Activated gamma-delta T cell treated with Interleukin-2 at 50 U/mL for 16 hours (primary cell): Measurements from ENCODE around the gene RASSF10.
"Not testable (repeated sequence)": the region's sequence is repeated elsewhere in the genome, so short reads cannot be mapped to it uniquely, and the experiment has no call there.

Experiments
- DNase-seq: peaks from one replicate; pipeline ENCODE4 v3.0.0-alpha.2; 2020

The RASSF10 gene

GRCh38 chr11:13029872-13030271, 20.8 kb downstream of the RASSF10 start:
- no peak for DNase-seq

DNA sequence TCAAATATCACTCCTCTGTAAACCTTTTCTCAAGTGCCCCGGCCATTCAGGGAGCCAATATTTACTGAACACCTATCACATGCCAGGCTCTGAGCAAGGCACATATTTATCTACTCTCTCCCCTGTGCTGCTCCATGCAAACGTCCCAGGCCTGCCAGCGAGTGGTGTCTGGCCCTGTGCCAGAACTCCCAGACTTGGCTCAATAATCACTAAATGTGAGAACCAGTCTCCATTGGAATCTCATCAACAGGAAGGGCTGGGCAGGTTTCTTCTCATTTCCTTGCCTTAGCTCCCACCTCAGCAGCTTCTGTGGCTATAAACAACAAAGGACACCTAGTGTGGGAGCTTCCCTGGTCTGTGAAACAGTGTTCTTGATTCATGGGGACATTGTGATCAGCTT, 21.7 kb downstream of the RASSF10 start:
- no peak for DNase-seq

GRCh38 chr11:13031349-13031748, 22.2 kb downstream of the RASSF10 start:
- no peak for DNase-seq

DNA sequence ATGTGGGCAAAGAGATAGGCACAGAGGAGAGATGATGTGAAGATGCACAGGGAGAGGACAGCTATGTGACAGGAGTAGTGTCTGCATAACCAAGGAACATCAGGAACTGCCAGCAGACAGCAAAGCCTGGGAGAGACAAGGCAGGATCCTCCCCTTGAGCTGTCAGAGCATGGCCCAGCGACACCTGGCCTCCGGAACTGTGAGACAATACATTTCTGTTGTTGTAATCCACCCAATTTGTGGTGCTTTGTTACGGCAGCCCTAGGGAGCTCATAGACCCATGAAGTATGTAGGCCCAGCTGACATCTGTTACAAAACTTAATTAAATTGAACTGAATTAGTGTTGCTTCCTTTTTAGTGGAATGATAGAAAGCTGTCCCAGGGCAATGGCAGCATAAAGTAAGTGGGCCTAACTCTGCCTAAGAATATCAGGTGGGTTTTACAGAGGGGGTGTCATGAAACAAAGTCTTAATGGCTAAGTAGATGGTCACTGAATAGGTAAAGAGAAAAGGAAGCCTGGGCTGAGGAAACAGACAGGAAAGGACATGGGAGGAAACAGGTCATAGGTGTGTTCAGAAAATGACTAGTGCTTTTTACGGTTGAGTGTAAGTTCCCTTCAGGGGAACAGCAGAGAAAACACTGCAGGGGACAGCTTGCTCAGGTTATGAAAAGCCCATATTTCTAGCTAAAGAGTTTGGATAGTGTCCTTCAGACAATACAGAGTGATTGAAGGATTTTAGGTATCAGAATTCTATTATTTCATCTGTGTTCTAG, 24.8 kb downstream of the RASSF10 start:
- no peak for DNase-seq

DNA sequence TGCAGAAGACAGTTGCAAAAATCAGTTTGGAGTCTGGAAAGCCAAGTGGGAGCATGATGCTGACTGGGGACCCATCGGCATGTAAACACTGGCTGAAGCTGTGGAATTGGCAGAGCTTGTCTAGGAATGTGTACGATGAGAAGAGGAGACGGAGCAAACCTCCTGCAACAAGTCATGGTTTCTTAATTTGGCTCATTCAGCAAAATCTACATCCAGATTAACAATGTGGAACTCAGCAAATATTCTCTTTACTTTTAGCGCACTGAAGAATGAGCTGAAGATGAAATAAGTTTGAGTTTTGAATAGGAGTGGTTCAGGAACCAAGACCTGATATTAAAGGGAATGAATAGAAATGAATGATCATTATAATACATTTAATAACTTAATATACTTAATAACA, 26.6 kb downstream of the RASSF10 start:
- no peak for DNase-seq

GRCh38 chr11:13036235-13036634, 27.1 kb downstream of the RASSF10 start:
- no peak for DNase-seq

DNA sequence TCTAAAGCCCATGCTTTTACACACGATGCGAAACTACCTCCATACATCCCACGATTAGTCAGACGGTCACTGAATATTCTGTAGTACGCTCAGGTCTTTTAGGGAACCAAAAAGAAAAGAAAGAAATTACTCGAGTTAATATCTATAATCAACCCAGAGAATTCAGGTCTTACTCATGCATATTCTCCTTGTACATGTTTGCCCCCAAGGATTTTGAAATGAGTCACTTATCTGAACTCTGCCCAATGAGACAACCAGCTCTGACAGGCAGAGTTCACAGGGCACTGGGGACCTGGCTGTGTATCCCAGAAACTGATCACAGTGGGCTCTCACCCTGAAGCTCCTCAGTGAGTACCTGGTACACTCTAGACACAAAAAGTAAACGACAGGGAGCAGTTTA, 29.2 kb downstream of the RASSF10 start:
- DNase-seq = no peak

DNA sequence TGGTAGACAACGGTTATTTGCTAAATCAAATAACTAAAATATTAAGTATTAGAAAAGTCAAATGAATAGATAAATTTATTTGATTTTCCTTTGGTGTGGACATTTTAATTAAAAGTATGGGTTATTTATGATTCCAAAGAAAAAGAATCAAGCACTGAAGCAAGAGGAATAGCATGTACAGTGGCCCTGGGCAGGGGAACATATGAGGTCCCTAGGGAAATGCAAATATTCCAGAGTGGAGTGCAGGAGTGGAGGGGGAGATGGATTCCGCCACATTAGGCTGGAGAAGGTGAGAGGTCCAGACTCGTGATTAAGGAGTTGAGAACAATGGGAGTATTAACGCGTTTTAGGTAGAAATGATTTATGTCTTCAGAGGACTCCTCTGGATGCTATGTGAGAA, 30.0 kb downstream of the RASSF10 start:
- DNase-seq = no peak

DNA sequence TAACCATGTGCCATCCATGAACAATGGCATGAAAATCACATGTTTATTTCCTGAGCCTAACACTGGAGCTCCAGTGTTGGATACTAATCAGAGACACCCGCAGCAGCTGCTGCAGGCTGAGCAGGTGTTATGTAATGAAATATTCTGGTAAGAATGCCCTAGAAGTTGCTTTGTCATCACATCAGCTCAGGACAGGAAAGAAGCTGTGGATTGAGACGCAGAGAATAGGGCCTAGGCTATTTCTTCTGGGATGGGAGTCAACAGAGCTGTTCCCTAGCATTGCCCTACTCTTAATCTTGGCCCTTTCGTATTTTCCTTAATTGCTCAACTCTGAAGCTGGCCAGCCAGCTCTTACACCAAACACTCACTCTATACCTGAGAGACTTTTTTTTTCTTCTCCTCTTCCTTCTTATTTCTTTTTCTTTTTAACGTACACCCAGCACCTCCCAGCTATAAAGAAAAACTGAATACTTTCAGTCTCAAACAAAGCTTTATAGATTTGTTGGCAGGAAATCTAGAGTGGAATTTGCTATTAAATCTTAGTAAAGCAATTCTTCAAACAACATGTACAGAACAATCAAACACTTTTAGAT, 31.9 kb downstream of the RASSF10 start:
- DNase-seq = no peak

GRCh38 chr11:13042873-13043342, 33.8 kb downstream of the RASSF10 start:
- DNase-seq = no peak

GRCh38 chr11:13043912-13044628, 35.0 kb downstream of the RASSF10 start:
- DNase-seq = no peak

DNA sequence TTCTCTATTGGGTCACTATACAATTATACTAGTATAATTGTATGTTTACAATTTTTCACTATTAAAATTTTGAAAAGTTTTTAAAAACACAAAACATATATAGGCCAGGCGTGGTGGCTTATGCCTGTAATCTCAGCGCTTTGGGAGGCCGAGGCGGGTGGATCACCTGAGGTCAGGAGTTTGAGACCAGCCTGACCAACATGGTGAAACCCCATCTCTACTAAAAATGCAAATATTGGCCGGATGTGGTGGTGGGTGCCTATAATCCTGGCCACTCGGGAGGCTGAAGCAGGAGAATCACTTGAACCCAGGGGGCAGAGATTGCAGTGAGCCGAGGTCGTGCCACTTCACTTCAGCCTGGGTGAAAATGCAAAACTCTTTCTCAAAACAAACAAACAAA, 36.0 kb downstream of the RASSF10 start:
- DNase-seq = not testable (repeated sequence)

DNA sequence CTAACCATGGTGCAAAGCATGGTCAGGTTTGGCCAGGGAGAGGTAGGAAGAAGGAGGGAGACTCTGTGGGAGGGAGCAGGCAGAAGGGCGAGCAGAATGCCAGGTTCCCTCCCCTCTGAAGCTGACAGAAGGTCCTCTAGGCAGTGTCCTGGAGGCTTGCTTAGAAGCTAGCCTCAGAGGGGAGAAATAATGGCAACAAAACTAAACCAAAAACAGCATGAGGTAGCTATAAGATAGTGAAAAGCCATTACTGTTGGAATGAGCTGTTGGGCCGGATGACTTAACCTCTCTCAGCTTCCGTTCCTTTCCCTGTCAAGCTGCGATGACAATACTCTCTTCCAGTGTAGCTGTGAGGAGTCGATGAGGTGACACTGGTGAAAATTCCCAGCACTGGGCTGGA, 36.6 kb downstream of the RASSF10 start:
- no peak for DNase-seq

- DNase-seq = no peak
Measured at GRCh38 chr11:13046637-13047570, 37.8 kb downstream of the RASSF10 start.

- no peak for DNase-seq
Measured at GRCh38 chr11:13047884-13048283, 38.8 kb downstream of the RASSF10 start.

DNA sequence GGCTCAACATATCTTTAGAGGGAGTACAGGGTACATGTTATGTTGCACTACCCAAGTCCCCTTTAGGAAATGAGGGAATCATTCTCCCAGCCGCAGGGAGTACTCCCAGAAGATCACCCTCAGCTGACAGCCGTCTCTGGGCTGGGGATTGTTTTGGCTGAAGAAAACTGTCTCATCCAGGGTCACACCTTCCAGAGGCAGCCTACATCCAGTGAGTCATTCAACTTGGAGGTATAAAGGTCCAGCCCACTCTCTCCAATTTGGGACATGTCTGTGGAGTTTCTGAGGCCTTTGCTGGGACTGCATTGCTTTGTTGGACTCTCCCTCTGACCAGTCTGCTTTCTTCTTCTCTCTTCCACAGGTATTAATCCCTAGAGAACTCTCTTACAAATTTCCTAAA, 42.1 kb downstream of the RASSF10 start:
- DNase-seq = no peak

- DNase-seq = no peak
Measured at GRCh38 chr11:13052130-13052571, 43.0 kb downstream of the RASSF10 start.

- no peak for DNase-seq
Measured at GRCh38 chr11:13053255-13053917, 44.3 kb downstream of the RASSF10 start.

- no peak for DNase-seq
Measured at GRCh38 chr11:13054278-13054677, 45.2 kb downstream of the RASSF10 start.

- DNase-seq = no peak
Measured at GRCh38 chr11:13055200-13055599, 46.1 kb downstream of the RASSF10 start.

GRCh38 chr11:13061294-13061990, 52.3 kb downstream of the RASSF10 start:
- DNase-seq = no peak
